Smooth muscle cell (in vitro differentiated cells): Measurements from ENCODE around the gene KIR2DL3. TPM values are rescaled to one million over a fixed set of nuclear protein-coding genes. Genes with fewer than 3 reads are reported as not detected.
"Not testable (repeated sequence)": the region's sequence is repeated elsewhere in the genome, so short reads cannot be mapped to it uniquely, and the experiment has no call there.

ENCODE experiments used
- DNase-seq: peaks from one replicate; lab custom pipeline; 2025; ENCODE audit not compliant: unreplicated experiment; lab: John Stamatoyannopoulos, UW
- H2AFZ ChIP-seq: fragments of 200-600 bp; sonication (generic); 2 replicates; pipeline ENCODE4 v1.6.0; 2016; ENCODE audit warnings: antibody characterized with exemption, low read depth, mild to moderate bottlenecking
- H3F3A ChIP-seq: fragments of 200-600 bp; sonication (generic); 2 replicates; pipeline ENCODE4 v1.6.0; 2017; ENCODE audit warnings: antibody characterized with exemption, low read depth
- H3K27ac ChIP-seq: fragments of 200-600 bp; sonication (generic); 2 replicates; pipeline ENCODE4 v1.5.1; 2016; ENCODE audit warnings: low read depth, mild to moderate bottlenecking
- H3K27me3 ChIP-seq: fragments of 200-600 bp; sonication (generic); 2 replicates; pipeline ENCODE4 v1.6.1; 2016; ENCODE audit warnings: low read depth, mild to moderate bottlenecking
- H3K36me3 ChIP-seq: fragments of 200-600 bp; sonication (generic); 2 replicates; pipeline ENCODE4 v1.5.1; 2016; ENCODE audit warnings: low read depth
- H3K4me1 ChIP-seq: fragments of 200-600 bp; sonication (generic); 2 replicates; pipeline ENCODE4 v1.5.1; 2016; ENCODE audit warnings: low read depth
- H3K4me2 ChIP-seq: fragments of 200-600 bp; sonication (generic); 2 replicates; pipeline ENCODE4 v1.6.0; 2016; ENCODE audit warnings: mild to moderate bottlenecking
- H3K4me3 ChIP-seq: fragments of 200-600 bp; sonication (generic); 2 replicates; pipeline ENCODE4 v1.5.1; 2016; ENCODE audit warnings: mild to moderate bottlenecking
- H3K79me2 ChIP-seq: fragments of 200-600 bp; sonication (generic); 2 replicates; pipeline ENCODE4 v1.6.0; 2016; ENCODE audit warnings: low read depth, mild to moderate bottlenecking
- H3K9ac ChIP-seq: fragments of 200-600 bp; sonication (generic); 2 replicates; pipeline ENCODE4 v1.6.0; 2016; ENCODE audit warnings: low read depth
- H3K9me3 ChIP-seq: fragments of 200-600 bp; sonication (generic); replicated peaks from 2 replicates; pipeline ENCODE4 v1.5.1; 2016; ENCODE audit warnings: low read depth
- H4K20me1 ChIP-seq: fragments of 200-600 bp; sonication (generic); 2 replicates; pipeline ENCODE4 v1.6.0; 2016; ENCODE audit warnings: low read depth
- CTCF ChIP-seq: fragments of 200-600 bp; sonication (generic); IDR thresholded peaks from 2 replicates; pipeline ENCODE4 v1.5.1; 2017; ENCODE audit warnings: borderline replicate concordance, mild to moderate bottlenecking, antibody characterized with exemption; ENCODE audit not compliant: insufficient read depth, poor library complexity, severe bottlenecking
- WGBS: methylation state at CpG from one replicate; pipeline ENCODE4 v1.1.7; 2016; ENCODE audit warnings: low lambda C conversion rate; 5-methylcytosine and 5-hydroxymethylcytosine counted together
- polyA plus RNA-seq: library from polyadenylated mRNA; unstranded; fragments of >200 nt; fragmentation: Nextera tagmentation; extraction: Ambion mirVana; gene quantifications from 2 replicates; pipeline ENCODE4 v1.2.1, GENCODE V29; 2016
- total RNA-seq: library from RNA; depleted of rRNA; stranded (reverse); fragments of >200 nt; gene quantifications from 2 replicates; pipeline ENCODE4 v1.2.3, GENCODE V29; 2014

KIR2DL3 gene
- total and polyA plus RNA-seq, 2 experiments from 2014 or later = not detected

GRCh38 chr19:54777851-54778250, 39.5 kb downstream of the KIR2DL3 start:
- not testable (repeated sequence) for DNase-seq, H3K79me2 ChIP-seq, H4K20me1 ChIP-seq, H3K4me2 ChIP-seq, H3K27ac ChIP-seq, H3K4me3 ChIP-seq, H3K9ac ChIP-seq, H3K36me3 ChIP-seq, H3K4me1 ChIP-seq, H3F3A ChIP-seq, H3K27me3 ChIP-seq, H3K9me3 ChIP-seq, H2AFZ ChIP-seq
- 55% methylated on average over 4 of the region's 4 CpGs for WGBS

- not testable (repeated sequence) for DNase-seq, H3K36me3 ChIP-seq, H4K20me1 ChIP-seq, H2AFZ ChIP-seq, H3K4me1 ChIP-seq, H3K79me2 ChIP-seq, H3F3A ChIP-seq, H3K4me2 ChIP-seq, H3K27ac ChIP-seq, H3K9ac ChIP-seq, H3K27me3 ChIP-seq, H3K4me3 ChIP-seq, H3K9me3 ChIP-seq
- 66% methylated on average over 7 of the region's 7 CpGs for WGBS
These were observed 40.6 kb downstream of the KIR2DL3 start for GRCh38 chr19:54778896-54779295.

DNA sequence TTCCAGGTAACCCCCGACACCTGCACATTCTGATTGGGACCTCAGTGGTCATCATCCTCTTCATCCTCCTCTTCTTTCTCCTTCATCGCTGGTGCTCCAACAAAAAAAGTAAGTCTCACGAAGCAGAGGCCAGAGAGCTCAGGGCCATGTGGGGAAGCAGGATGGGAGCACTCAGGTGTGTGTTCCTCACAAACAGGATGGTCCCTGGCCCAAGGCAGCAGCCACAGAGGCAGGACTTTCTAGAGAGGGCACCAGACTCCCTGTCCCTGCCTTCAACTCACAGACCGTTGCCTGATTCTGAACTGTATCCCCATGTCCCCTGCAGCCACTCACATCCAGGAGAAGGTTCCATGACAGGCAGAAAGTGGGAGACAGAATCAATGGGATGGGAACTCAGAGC, 44.6 kb downstream of the KIR2DL3 start:
- not testable (repeated sequence) for H2AFZ ChIP-seq, H3K36me3 ChIP-seq, H3K9me3 ChIP-seq, H3K4me3 ChIP-seq, H3K4me1 ChIP-seq, H3K4me2 ChIP-seq, H3K79me2 ChIP-seq, H3K9ac ChIP-seq, H3K27ac ChIP-seq, H3K27me3 ChIP-seq, H3F3A ChIP-seq, H4K20me1 ChIP-seq, DNase-seq
- WGBS = 67% methylated on average over 4 of the region's 4 CpGs

DNA sequence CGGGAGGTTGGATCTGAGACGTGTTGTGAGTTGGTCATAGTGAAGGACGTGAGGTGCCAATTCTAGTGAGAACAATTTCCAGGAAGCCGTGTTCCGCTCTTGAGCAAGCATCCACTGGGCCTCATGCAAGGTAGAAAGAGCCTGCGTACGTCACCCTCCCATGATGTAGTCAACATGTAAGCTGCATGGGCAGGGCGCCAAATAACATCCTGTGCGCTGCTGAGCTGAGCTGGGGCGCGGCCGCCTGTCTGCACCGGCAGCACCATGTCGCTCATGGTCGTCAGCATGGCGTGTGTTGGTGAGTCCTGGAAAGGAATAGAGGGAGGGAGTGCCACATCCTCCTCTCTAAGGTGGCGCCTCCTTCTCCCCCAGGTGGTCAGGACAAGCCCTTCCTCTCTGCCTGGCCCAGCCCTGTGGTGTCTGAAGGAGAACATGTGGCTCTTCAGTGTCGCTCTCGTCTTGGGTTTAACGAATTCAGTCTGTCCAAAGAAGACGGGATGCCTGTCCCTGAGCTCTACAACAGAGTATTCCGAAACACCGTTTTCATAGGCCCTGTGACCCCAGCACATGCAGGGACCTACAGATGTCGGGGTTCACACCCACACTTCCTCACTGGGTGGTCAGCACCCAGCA, 47.9 kb downstream of the KIR2DL3 start:
- H3K4me3 ChIP-seq, H3K4me2 ChIP-seq, H2AFZ ChIP-seq, H4K20me1 ChIP-seq, DNase-seq, H3K27me3 ChIP-seq, H3K79me2 ChIP-seq, H3K9me3 ChIP-seq, H3K4me1 ChIP-seq, H3K36me3 ChIP-seq, H3F3A ChIP-seq, H3K9ac ChIP-seq, H3K27ac ChIP-seq: not testable (repeated sequence)
- 77% methylated on average over 24 of the region's 24 CpGs for WGBS

- not testable (repeated sequence) for H3K4me1 ChIP-seq, H3K27me3 ChIP-seq, H3F3A ChIP-seq, H3K9me3 ChIP-seq, H3K27ac ChIP-seq, H3K79me2 ChIP-seq, H3K4me2 ChIP-seq, H3K36me3 ChIP-seq, H3K9ac ChIP-seq, DNase-seq, H3K4me3 ChIP-seq, H2AFZ ChIP-seq, H4K20me1 ChIP-seq
- 70% methylated on average over 6 of the region's 6 CpGs for WGBS
These were observed 49.8 kb downstream of the KIR2DL3 start for GRCh38 chr19:54788154-54788553.

- Histone ChIP-seq H3K36me3 (no peaks in the 10 kb centered on the region), H3K4me2 (no peak overlapping the region), H3K4me3 (no peak overlapping the region), H4K20me1 (no peaks in the 10 kb centered on the region), H3F3A (no peaks in the 10 kb centered on the region), H3K79me2 (no peaks in the 10 kb centered on the region), H3K27me3 (no peaks in the 10 kb centered on the region), H2AFZ (no peak overlapping the region), H3K9ac (no peak overlapping the region), H3K27ac (no peak overlapping the region), H3K4me1 (no peaks in the 10 kb centered on the region), H3K9me3 (no peaks in the 10 kb centered on the region)
- WGBS = 51% methylated on average over 5 of the region's 5 CpGs
- no peak for TF ChIP-seq CTCF
- no peak for DNase-seq
These were observed 52.4 kb downstream of the KIR2DL3 start for GRCh38 chr19:54790711-54791110.
